HEK293 (cell line): Measurements from ENCODE around the gene ZNF829.

ENCODE experiments used
- BCL11A ChIP-seq: fragments of 450-650 bp; formaldehyde crosslinking; IDR thresholded peaks from 2 replicates; pipeline ENCODE4 v1.5.1; 2016; ENCODE audit warnings: low read depth, missing biosample characterization, missing genetic modification characterization
- GLIS2 ChIP-seq: fragments of 450-650 bp; formaldehyde crosslinking; IDR thresholded peaks from 2 replicates; pipeline ENCODE4 v1.5.1; 2016; ENCODE audit warnings: missing biosample characterization, missing genetic modification characterization
- HOXA7 ChIP-seq: sonication (generic); formaldehyde crosslinking; IDR thresholded peaks from 2 replicates; pipeline ENCODE4 v1.8.1; 2022; ENCODE audit warnings: missing genetic modification reagents, borderline replicate concordance
- HOXD13 ChIP-seq: sonication (generic); formaldehyde crosslinking; IDR thresholded peaks from 2 replicates; pipeline ENCODE4 v1.8.0; 2022; ENCODE audit warnings: missing genetic modification reagents, borderline replicate concordance
- IKZF3 ChIP-seq: fragments of 450-650 bp; IDR thresholded peaks from 2 replicates; pipeline ENCODE4 v1.5.0; 2018; ENCODE audit warnings: missing biosample characterization, mild to moderate bottlenecking, missing genetic modification characterization, moderate library complexity
- KLF7 ChIP-seq: fragments of 450-650 bp; formaldehyde crosslinking; IDR thresholded peaks from 2 replicates; pipeline ENCODE4 v1.5.1; 2016; ENCODE audit warnings: missing biosample characterization, missing genetic modification characterization, borderline replicate concordance
- REST ChIP-seq: fragments of 450-650 bp; formaldehyde crosslinking; IDR thresholded peaks from 2 replicates; pipeline ENCODE4 v1.5.1; 2016; ENCODE audit warnings: missing biosample characterization, missing genetic modification characterization
- TRIM28 ChIP-seq: IDR thresholded peaks from 2 replicates; pipeline ENCODE4 v1.6.1; 2011; ENCODE audit warnings: low read length, control low read depth, borderline replicate concordance
- WT1 ChIP-seq: fragments of 450-650 bp; formaldehyde crosslinking; IDR thresholded peaks from 2 replicates; pipeline ENCODE4 v1.5.1; 2016; ENCODE audit warnings: missing biosample characterization, missing genetic modification characterization
- YY2 ChIP-seq: fragments of 450-650 bp; formaldehyde crosslinking; IDR thresholded peaks from 2 replicates; pipeline ENCODE4 v1.5.1; 2016; ENCODE audit warnings: missing biosample characterization, missing genetic modification characterization
- ZBTB48 ChIP-seq: fragments of 450-650 bp; formaldehyde crosslinking; IDR thresholded peaks from 2 replicates; pipeline ENCODE4 v1.5.1; 2016; ENCODE audit warnings: missing biosample characterization, missing genetic modification characterization
- ZBTB6 ChIP-seq: fragments of 450-650 bp; formaldehyde crosslinking; IDR thresholded peaks from 2 replicates; pipeline ENCODE4 v1.5.1; 2017; ENCODE audit warnings: missing biosample characterization, missing genetic modification characterization
- ZEB2 ChIP-seq: fragments of 450-650 bp; formaldehyde crosslinking; IDR thresholded peaks from 2 replicates; pipeline ENCODE4 v1.5.1; 2016; ENCODE audit warnings: missing biosample characterization, missing genetic modification characterization
- ZFHX2 ChIP-seq: fragments of 450-650 bp; formaldehyde crosslinking; conservative IDR thresholded peaks from 2 replicates; pipeline ENCODE4 v1.5.1; 2016; ENCODE audit warnings: missing biosample characterization, missing genetic modification characterization
- ZFP37 ChIP-seq: fragments of 450-650 bp; formaldehyde crosslinking; IDR thresholded peaks from 2 replicates; pipeline ENCODE4 v1.5.1; 2016; ENCODE audit warnings: missing biosample characterization, missing genetic modification characterization
- ZNF132 ChIP-seq: fragments of 450-650 bp; formaldehyde crosslinking; IDR thresholded peaks from 2 replicates; pipeline ENCODE4 v1.5.1; 2017; ENCODE audit warnings: missing biosample characterization, missing genetic modification characterization, borderline replicate concordance
- ZNF157 ChIP-seq: fragments of 450-650 bp; formaldehyde crosslinking; IDR thresholded peaks from 2 replicates; pipeline ENCODE4 v1.5.1; 2016; ENCODE audit warnings: missing biosample characterization, missing genetic modification characterization
- ZNF2 ChIP-seq: fragments of 450-650 bp; formaldehyde crosslinking; IDR thresholded peaks from 2 replicates; pipeline ENCODE4 v1.5.1; 2016; ENCODE audit warnings: missing biosample characterization, missing genetic modification characterization
- ZNF324 ChIP-seq: fragments of 450-650 bp; formaldehyde crosslinking; IDR thresholded peaks from 2 replicates; pipeline ENCODE4 v1.5.1; 2016; ENCODE audit warnings: missing biosample characterization, missing genetic modification characterization
- ZNF37A ChIP-seq: fragments of 450-650 bp; IDR thresholded peaks from 2 replicates; pipeline ENCODE4 v1.5.1; 2018; ENCODE audit warnings: missing biosample characterization, missing genetic modification characterization
- ZNF433 ChIP-seq: fragments of 450-650 bp; formaldehyde crosslinking; IDR thresholded peaks from 2 replicates; pipeline ENCODE4 v1.5.1; 2016; ENCODE audit warnings: missing biosample characterization, missing genetic modification characterization, low read depth
- ZNF48 ChIP-seq: fragments of 450-650 bp; formaldehyde crosslinking; IDR thresholded peaks from 2 replicates; pipeline ENCODE4 v1.5.1; 2016; ENCODE audit warnings: missing biosample characterization, missing genetic modification characterization
- ZNF518A ChIP-seq: fragments of 450-650 bp; formaldehyde crosslinking; conservative IDR thresholded peaks from 2 replicates; pipeline ENCODE4 v1.5.1; 2016; ENCODE audit warnings: low read depth, missing biosample characterization, missing genetic modification characterization
- ZNF544 ChIP-seq: fragments of 450-650 bp; formaldehyde crosslinking; IDR thresholded peaks from 2 replicates; pipeline ENCODE4 v1.5.0; 2017; ENCODE audit warnings: missing biosample characterization, missing genetic modification characterization
- ZNF624 ChIP-seq: fragments of 450-650 bp; formaldehyde crosslinking; IDR thresholded peaks from 2 replicates; pipeline ENCODE4 v1.5.1; 2017; ENCODE audit warnings: missing biosample characterization, missing genetic modification characterization
- ZNF660 ChIP-seq: fragments of 450-650 bp; IDR thresholded peaks from 2 replicates; pipeline ENCODE4 v1.5.1; 2018; ENCODE audit warnings: missing biosample characterization, mild to moderate bottlenecking, missing genetic modification characterization
- ZNF776 ChIP-seq: fragments of 450-650 bp; formaldehyde crosslinking; IDR thresholded peaks from 2 replicates; pipeline ENCODE4 v1.5.0; 2017; ENCODE audit warnings: missing biosample characterization, missing genetic modification characterization, borderline replicate concordance
- ZSCAN18 ChIP-seq: fragments of 450-650 bp; formaldehyde crosslinking; IDR thresholded peaks from 2 replicates; pipeline ENCODE4 v1.5.1; 2016; ENCODE audit warnings: missing biosample characterization, missing genetic modification characterization

The ZNF829 gene

GRCh38 chr19:36915992-36916830 is at the start of gene ZNF829, which contains the start of gene ZNF568 (continued):
- TF ChIP-seq IKZF3 (tag by site-specific recombination) (no peak), WT1 (peak; percentile 89), ZFHX2 (peak; percentile 93), ZBTB6 (tag by site-specific recombination) (no peak; the same call in 1 of the 2 replicates), BCL11A (tag by site-specific recombination) (0 out of 2 replicates have a peak, but pooled peaks have one; percentile 51), GLIS2 (tag by site-specific recombination) (peak; percentile 60; the same call in 1 of the 2 replicates), ZNF132 (no peak), ZNF776 (tag by site-specific recombination) (no peak), HOXD13 (CRISPR knock-in tag) (0 out of 2 replicates have a peak, but pooled peaks have one; percentile 52), ZNF157 (tag by site-specific recombination) (peak; percentile 74), ZNF48 (tag by site-specific recombination) (no peak), ZNF518A (tag by site-specific recombination) (peak; percentile 98), ZFP37 (tag by site-specific recombination) (peak; percentile 99; the same call in 1 of the 2 replicates), ZNF37A (0 out of 2 replicates have a peak, but pooled peaks have one; percentile 7), ZNF624 (tag by site-specific recombination) (no peak), ZBTB48 (tag by site-specific recombination) (peak; percentile 99), ZNF660 (tag by site-specific recombination) (peak; percentile 96), ZEB2 (tag by site-specific recombination) (peak; percentile 93), ZSCAN18 (peak; percentile 82), ZNF2 (tag by site-specific recombination) (peak; percentile 100), KLF7 (peak; percentile 94), HOXA7 (no peak), YY2 (tag by site-specific recombination) (peak; percentile 85), ZNF544 (peak; percentile 66; the same call in 1 of the 2 replicates), ZNF433 (tag by site-specific recombination) (no peak; the same call in 1 of the 2 replicates), REST (peak; percentile 77; the same call in 1 of the 2 replicates), TRIM28 (peak; percentile 99), ZNF324 (peak; percentile 100)
